Measurements from ENCODE around the gene RHOD.
A peak's percentile ranks its signal among the peaks of the same experiment; 100 is the strongest.

Gene RHOD

DNA sequence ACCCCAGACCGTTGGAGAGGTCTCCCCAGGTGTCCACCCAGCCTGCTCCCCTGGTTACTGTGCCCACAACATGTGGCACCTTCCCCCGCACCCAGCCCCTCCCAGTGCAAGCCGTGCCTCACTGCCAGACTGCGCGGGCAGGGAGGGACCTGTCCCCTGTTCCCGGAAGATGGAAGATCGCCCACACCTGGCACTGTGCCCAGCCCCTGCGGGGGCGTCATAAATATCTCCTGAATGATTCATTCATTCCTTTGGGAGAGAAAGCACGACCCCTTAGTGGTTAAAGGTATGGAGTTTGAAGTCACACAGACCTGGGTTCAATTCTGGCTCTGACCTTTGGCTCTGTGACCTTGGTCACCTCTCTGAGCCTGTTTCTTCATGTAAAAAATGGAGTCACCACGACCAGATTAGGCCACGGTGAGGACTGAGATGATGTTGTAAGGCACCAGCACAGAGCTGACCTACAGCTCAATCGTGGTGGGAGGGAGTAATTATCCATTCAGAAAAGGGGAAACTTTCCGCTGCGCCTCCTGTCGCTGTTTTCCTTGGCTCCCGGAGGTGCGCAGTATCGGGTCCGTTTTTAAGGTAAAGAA is 34.2 kb upstream of the RHOD start:
- no peak for DNase-seq (ENCODE audit: low read depth, low spot score)
- no peaks in the 10 kb centered on the region for H3K36me3 ChIP-seq (ENCODE audit: insufficient read depth, low read length)
- H3K9me3 ChIP-seq (ENCODE audit: low read depth, low read length): no peaks in the 10 kb centered on the region
- peak overlapping the region; percentile 53 for H3K4me3 ChIP-seq
- H3K27ac ChIP-seq: no peak overlapping the region
- no peak overlapping the region for H3K9ac ChIP-seq (ENCODE audit: insufficient read length)
- no peak; the same call in 1 of the 2 replicates for TF ChIP-seq POLR2AphosphoS5 (IDR thresholded peaks at IDR 0.05; ENCODE audit: borderline replicate concordance, low read depth, low read length)
- no peak for TF ChIP-seq EZH2 (IDR thresholded peaks at IDR 0.05)
- TF ChIP-seq FOXP2 (optimal IDR thresholded peaks at IDR 0.05; ENCODE audit: control extremely low read depth, extremely low read length, insufficient read depth): no peak

DNA sequence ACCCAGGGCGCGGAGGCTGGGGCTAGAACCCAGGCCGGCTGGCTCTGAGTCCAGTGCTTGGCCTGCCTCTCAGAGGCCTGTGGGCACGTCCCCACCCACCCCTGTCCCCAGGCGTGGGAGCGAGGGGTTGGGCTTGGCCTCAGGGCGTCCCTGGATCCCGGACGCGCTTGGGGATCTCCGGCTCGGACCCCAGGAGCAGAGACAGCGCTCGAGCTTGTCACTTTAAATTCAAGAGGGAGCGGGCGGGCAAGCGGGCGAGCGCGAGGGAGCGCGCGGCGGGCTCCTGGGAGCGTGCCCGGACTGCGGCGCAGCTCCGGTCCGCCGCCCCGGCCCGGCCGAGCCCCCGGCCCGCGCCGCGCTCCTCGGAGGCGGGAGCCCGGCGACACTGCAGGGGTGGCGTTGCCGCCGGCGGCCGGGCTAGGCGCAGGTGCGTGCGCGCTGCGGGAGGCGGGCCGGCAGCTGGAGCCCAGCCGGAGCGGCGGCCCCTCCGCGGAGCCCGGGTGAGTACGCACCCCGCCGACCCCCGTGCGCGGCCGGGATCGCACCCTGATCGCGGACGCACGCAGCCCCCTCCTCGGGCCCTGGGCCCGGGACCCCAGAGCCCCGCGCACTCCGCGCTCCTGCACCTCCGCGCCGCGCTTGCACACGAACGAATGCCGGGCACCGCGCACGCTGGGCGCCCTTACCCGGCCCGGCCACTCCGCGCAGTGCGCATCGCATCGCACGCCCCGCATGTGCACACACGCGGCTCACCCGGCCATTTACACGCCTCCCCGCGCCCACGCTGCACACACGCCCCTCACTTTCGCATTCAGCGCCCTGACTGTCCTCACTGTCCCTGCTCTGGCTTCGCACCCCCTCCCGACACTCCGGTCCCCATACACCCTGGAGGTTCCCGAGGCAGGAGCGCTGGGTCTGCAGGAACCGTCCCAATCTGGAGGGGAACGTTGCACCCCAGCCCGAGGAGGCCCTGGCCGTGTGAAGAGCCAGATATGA is 33.4 kb upstream of the RHOD start, which contains the start of gene SYT12:
SYT12 (plus strand) TSS at position 174 of the 996 bp plus-strand sequence. CDS start 7,011 bp downstream, outside the sequence.
- no peak for TF ChIP-seq POLR2AphosphoS5 (IDR thresholded peaks at IDR 0.05; ENCODE audit: borderline replicate concordance, low read depth, low read length)
- no peak for TF ChIP-seq EZH2 (IDR thresholded peaks at IDR 0.05)
- no peak for TF ChIP-seq FOXP2 (optimal IDR thresholded peaks at IDR 0.05; ENCODE audit: control extremely low read depth, extremely low read length, insufficient read depth)
- DNase-seq (ENCODE audit: low read depth, low spot score): no peak
- no peaks in the 10 kb centered on the region for H3K9me3 ChIP-seq (ENCODE audit: low read depth, low read length)
- H3K27ac ChIP-seq: no peak within 1 kb of the TSS
- H3K9ac ChIP-seq (ENCODE audit: insufficient read length): no peak within 1 kb of the TSS
- no peaks in the 10 kb centered on the region for H3K36me3 ChIP-seq (ENCODE audit: insufficient read depth, low read length)
- peak within 1 kb of the TSS; percentile 53 for H3K4me3 ChIP-seq

- H3K9ac ChIP-seq (ENCODE audit: insufficient read length): no peak overlapping the region
- no peak overlapping the region for H3K4me3 ChIP-seq
- DNase-seq (ENCODE audit: low read depth, low spot score): no peak
- H3K27ac ChIP-seq: no peak overlapping the region
- H3K36me3 ChIP-seq (ENCODE audit: insufficient read depth, low read length): no peaks in the 10 kb centered on the region
- TF ChIP-seq EZH2 (IDR thresholded peaks at IDR 0.05) (no peak), POLR2AphosphoS5 (IDR thresholded peaks at IDR 0.05; ENCODE audit: borderline replicate concordance, low read depth, low read length) (no peak), FOXP2 (optimal IDR thresholded peaks at IDR 0.05; ENCODE audit: control extremely low read depth, extremely low read length, insufficient read depth) (no peak)
- no peaks in the 10 kb centered on the region for H3K9me3 ChIP-seq (ENCODE audit: low read depth, low read length)
Measured at GRCh38 chr11:67023957-67024353, 32.7 kb upstream of the RHOD start.

GRCh38 chr11:67024410-67024809 is 32.2 kb upstream of the RHOD start:
- H3K4me3 ChIP-seq: peak overlapping the region; percentile 29; the same call in 1 of the 2 replicates
- TF ChIP-seq FOXP2 (optimal IDR thresholded peaks at IDR 0.05; ENCODE audit: control extremely low read depth, extremely low read length, insufficient read depth): no peak
- TF ChIP-seq POLR2AphosphoS5 (IDR thresholded peaks at IDR 0.05; ENCODE audit: borderline replicate concordance, low read depth, low read length): peak; percentile 42; the same call in 1 of the 2 replicates
- no peak for TF ChIP-seq EZH2 (IDR thresholded peaks at IDR 0.05)
- no peaks in the 10 kb centered on the region for H3K36me3 ChIP-seq (ENCODE audit: insufficient read depth, low read length)
- H3K27ac ChIP-seq: no peak overlapping the region
- DNase-seq (ENCODE audit: low read depth, low spot score): no peak
- H3K9ac ChIP-seq (ENCODE audit: insufficient read length): no peak overlapping the region
- H3K9me3 ChIP-seq (ENCODE audit: low read depth, low read length): no peaks in the 10 kb centered on the region

- Histone ChIP-seq H3K36me3 (ENCODE audit: insufficient read depth, low read length) (no peaks in the 10 kb centered on the region), H3K4me3 (no peak overlapping the region), H3K9me3 (ENCODE audit: low read depth, low read length) (no peaks in the 10 kb centered on the region), H3K27ac (no peak overlapping the region), H3K9ac (ENCODE audit: insufficient read length) (no peak overlapping the region)
- no peak for DNase-seq (ENCODE audit: low read depth, low spot score)
- TF ChIP-seq EZH2 (IDR thresholded peaks at IDR 0.05) (no peak), FOXP2 (optimal IDR thresholded peaks at IDR 0.05; ENCODE audit: control extremely low read depth, extremely low read length, insufficient read depth) (no peak), POLR2AphosphoS5 (IDR thresholded peaks at IDR 0.05; ENCODE audit: borderline replicate concordance, low read depth, low read length) (no peak)
Measured at GRCh38 chr11:67024966-67025365, 31.7 kb upstream of the RHOD start.

DNA sequence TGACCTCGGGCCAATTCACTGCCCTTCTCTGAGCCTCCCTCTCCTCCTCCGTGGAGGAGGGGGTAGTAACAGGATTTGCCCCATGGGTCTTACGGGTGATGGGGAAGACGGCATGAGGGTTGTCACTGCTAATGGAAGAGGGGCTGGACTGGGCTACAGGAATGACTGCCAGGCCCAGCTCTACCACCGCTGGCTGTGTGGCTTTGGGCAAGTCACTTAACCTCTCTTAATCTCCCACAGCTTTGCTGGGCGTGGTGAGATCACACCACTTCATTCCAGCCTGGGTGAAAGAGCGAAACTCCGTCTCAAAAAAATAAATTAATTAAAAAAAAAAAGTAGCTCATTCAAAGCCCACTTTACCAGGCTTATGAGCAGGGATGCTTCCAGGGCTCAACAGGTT is 30.9 kb upstream of the RHOD start:
- H3K4me3 ChIP-seq: no peak overlapping the region
- H3K27ac ChIP-seq: no peak overlapping the region
- DNase-seq (ENCODE audit: low read depth, low spot score): no peak
- no peaks in the 10 kb centered on the region for H3K9me3 ChIP-seq (ENCODE audit: low read depth, low read length)
- TF ChIP-seq POLR2AphosphoS5 (IDR thresholded peaks at IDR 0.05; ENCODE audit: borderline replicate concordance, low read depth, low read length) (no peak), FOXP2 (optimal IDR thresholded peaks at IDR 0.05; ENCODE audit: control extremely low read depth, extremely low read length, insufficient read depth) (no peak), EZH2 (IDR thresholded peaks at IDR 0.05) (no peak)
- H3K9ac ChIP-seq (ENCODE audit: insufficient read length): no peak overlapping the region
- no peaks in the 10 kb centered on the region for H3K36me3 ChIP-seq (ENCODE audit: insufficient read depth, low read length)

GRCh38 chr11:67026941-67027340 is 29.7 kb upstream of the RHOD start:
- DNase-seq (ENCODE audit: low read depth, low spot score): no peak
- no peak overlapping the region for H3K27ac ChIP-seq
- no peak overlapping the region for H3K9ac ChIP-seq (ENCODE audit: insufficient read length)
- TF ChIP-seq POLR2AphosphoS5 (IDR thresholded peaks at IDR 0.05; ENCODE audit: borderline replicate concordance, low read depth, low read length) (no peak), FOXP2 (optimal IDR thresholded peaks at IDR 0.05; ENCODE audit: control extremely low read depth, extremely low read length, insufficient read depth) (no peak), EZH2 (IDR thresholded peaks at IDR 0.05) (no peak)
- H3K36me3 ChIP-seq (ENCODE audit: insufficient read depth, low read length): no peaks in the 10 kb centered on the region
- no peak overlapping the region for H3K4me3 ChIP-seq
- H3K9me3 ChIP-seq (ENCODE audit: low read depth, low read length): no peaks in the 10 kb centered on the region

DNA sequence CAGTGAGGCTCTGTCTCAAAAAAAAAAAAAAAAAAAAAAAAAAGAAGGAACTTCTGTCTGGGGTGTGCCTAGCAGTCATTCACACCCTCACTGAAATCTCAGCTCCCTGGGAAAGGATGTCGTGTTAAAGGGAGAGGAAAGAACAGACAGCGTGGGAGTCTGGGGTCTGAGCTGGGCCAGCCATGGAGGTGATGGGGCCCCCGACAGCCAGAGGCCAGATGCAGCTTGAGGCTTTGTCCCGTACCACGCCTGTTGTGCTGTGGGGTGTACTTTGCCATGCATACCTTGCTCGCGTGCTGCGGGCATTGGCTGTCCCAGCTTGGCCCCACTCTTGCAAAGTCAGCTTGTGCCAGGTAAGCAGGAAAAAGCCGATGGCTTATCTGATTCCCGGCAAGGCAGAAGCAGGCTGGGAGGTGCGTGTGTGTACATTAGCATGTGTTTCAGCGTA is 29.1 kb upstream of the RHOD start:
- DNase-seq (ENCODE audit: low read depth, low spot score): no peak
- Histone ChIP-seq H3K4me3 (no peak overlapping the region), H3K36me3 (ENCODE audit: insufficient read depth, low read length) (no peaks in the 10 kb centered on the region), H3K9ac (ENCODE audit: insufficient read length) (no peak overlapping the region), H3K27ac (no peak overlapping the region), H3K9me3 (ENCODE audit: low read depth, low read length) (no peaks in the 10 kb centered on the region)
- TF ChIP-seq EZH2 (IDR thresholded peaks at IDR 0.05): no peak
